GM19328 (cell line): ENCODE data around the gene TWIST2.

Source experiments
- ATAC-seq: cut with Tn5 transposase; IDR thresholded peaks from one replicate; pipeline ENCODE4 v1.9.1; 2021; ENCODE audit warnings: mild to moderate bottlenecking, moderate library complexity; ENCODE audit not compliant: unreplicated experiment

Gene TWIST2

DNA sequence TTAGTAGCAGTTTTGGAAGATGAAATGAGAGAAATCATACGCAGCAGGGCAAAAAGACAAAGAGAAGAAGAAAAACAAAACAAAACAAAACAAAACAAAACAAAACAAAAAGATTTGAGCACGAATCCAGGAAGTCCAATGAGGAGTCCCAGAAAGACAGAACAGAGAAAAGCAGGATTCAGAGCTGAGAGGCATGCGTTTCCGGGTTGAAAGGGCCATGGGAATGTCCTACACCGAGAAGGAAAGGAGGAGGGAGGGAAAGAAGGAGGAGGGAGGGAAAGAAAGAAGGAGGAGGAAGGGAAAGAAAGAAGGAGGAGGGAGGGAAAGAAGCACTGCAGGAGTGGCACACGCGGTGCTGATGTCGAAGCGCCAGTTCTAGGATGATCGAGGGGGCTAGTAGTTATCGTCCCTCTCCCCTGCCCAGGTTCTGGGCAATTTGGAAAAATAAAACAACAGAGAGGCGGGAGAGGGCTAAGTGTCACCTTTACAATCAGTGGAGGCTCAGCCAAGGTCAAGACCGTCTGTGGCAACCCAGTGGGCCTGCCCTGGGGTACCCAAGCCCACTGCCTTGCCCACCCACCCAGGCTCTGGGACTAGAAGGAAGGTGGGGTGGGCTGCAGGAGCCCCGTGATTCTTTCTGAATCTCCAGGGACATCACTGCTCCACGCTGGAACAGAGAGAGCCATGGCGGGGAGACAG lies 68.4 kb downstream of the TWIST2 start:
- ATAC-seq, result no peak

DNA sequence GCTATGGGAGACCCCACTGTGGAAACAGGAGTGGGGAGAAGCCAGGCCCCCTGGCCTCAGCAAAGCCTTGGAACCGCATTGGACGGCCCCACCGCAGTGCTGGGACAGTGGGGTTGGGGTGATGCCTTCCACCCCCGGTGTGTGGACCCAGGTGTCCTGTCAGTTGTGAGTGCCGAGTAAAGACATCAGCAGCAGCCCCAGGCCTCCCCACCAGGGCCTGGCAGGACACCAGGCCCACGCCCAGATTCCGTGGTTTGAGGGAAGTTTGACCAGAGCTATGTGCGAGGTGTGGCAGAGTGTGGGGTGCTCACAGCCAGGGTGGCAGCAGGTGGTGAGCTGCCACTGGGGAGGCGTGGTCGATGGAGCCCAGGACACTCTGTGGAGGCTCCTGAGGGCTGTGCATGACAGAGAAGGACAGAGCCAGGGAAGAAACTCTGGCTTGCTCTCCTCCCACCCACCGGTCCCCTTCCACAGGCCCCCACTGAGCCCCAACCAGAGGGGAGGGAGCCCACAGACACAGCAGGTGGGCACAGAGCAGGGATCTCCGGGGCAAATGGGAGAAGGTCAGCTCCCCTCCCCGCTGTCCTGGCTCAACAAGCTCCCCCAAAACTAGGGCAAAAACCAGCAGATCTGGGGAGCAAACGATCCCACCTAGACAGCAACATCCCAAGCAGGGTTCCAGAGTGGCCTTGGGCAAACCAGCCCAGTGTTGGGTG lies 69.1 kb downstream of the TWIST2 start:
- no peak for ATAC-seq

DNA sequence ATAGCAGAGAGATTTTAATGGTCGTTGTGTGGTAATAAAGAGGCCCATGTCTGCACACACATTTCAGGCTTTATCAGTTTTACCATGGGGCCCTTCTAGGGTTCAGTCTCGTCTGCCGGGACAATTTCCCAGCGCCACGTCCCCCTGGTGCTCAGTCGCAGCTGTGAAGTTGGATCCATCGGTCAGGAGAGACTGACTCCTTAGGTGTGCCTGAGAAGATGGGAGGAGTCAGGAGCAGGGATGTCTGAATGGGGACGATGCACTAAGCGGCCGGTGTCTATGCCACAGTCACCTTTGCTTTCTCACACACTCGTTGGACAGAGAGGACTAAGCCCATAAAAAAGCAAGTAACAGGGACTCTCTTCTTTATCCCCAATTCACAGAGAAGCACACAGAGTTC lies 71.4 kb downstream of the TWIST2 start:
- no peak for ATAC-seq

DNA sequence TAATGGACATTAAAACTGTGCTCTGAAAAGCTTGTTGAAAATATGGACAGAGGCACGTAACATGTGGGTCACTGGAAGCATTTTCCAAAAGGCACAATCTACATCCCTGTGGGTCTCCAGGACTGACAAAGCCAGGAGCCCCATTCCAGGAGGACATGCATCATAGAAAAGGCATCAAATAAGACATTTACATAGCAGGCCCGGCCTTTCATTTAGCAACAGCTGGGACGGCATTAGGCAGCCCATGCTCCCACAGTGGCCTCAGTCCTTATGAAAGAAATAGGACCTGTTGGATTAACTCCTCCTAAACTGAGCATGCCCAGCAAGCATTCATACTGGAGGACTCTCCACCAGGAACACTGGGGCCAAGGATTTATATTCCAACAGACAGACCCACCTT lies 72.2 kb downstream of the TWIST2 start:
- ATAC-seq, result no peak

DNA sequence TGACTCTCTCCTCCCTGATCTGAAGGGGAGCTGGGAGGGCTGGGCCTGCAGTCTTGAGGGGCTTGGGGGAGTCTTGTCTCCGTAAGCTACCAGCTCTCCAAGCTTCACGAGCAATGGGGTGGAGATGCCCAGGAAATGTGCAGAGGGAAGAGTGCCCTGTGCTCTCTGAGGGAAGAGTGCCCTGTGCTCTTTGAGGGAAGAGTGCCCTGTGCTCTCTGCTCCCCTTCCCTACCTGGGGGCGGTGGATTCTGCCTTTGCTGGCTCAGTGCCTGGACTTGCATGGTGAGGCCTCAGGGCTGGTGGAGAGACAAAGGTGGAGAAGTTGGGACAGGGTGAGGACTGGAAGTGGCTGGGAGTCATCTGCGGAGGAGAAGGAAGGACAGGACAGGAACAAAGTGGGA lies 72.7 kb downstream of the TWIST2 start:
- ATAC-seq, result no peak

DNA sequence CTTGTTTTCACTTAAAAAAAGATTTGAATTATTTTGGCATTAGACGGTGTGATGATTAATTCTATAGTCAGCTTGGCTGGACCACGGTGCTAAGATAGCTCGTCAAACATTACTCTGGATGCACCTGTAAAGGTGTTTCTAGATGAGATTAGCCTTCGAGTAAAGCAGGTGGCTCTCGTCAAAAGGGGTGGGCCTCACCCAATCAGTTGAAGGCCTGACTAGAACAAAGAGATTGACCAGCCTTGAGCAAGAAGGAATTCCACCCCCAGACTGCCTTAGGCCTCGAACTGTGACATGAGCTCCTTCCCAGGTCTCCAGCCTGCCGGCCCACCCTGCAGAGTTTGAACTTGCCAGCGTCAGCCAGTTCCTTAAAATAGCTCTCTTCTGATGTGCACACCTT lies 73.4 kb downstream of the TWIST2 start:
- ATAC-seq, result no peak

DNA sequence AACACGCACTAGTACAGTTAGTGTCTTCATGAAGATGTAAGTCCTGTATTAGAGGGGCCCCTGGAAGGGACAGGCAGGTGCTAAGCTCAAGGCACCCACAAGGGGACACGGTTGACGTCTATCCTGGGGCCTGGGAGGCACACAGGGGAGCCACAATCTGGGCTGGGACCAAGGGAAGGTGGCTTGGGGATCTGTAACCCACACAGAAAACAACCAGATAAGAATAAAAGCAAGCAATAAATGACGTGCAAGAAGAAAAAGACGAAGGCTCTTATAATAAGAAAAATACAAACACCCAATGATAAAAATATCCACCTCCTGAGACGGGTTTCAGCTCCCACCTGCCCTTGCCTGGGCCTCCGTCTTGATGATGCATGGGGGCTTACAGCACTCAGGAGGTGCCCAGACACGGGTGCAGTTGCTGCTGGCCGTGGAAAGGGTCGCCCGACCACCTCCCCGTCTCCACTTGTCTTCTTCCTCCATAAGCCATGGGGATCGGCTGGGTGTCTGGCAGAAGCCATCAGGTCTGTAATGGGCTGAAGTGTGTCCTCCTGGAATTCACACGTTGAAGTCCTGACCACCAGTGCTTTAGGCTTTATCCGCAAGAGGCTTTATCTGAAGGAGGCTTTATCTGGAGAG lies 73.9 kb downstream of the TWIST2 start:
- no peak for ATAC-seq

DNA sequence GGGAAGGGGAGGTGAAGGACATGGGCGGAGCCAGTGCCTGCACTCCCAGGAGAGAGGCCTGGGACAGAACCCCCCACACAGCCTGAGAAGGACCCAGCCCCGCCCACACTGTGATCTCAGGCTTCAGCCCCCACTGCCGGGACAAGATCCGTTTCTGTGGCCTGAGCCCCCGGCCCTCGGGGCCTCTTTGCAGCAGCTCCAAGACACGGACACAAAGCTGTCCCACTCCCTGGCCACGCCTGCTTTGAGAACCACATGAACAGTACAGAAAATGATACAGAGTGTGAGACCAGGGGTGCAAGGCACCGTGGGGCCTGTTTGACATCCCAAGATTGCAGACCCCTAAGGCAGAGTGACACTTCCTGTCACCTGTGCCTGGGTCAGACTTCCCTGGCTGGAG lies 74.5 kb downstream of the TWIST2 start:
- no peak for ATAC-seq

DNA sequence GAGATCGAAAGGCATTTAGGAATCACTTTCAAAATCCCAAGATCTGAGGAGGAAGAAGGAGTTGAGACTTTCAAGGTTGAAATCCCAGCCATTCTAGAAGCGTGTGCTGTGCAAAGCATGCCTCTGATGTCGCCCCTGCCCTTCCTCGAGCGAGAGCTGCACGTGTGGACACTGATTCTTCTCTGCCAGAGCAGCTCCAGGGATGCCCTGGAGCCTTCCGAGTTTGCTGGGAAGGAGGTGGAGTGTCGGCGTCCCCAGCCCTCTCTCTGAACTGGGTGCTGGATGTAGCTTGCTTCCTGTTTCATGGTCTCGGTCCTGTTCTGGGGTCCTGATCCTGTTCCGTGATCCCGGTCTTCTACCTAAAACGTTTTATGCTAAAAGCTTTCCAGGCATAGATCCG lies 76.1 kb downstream of the TWIST2 start:
- no peak for ATAC-seq

DNA sequence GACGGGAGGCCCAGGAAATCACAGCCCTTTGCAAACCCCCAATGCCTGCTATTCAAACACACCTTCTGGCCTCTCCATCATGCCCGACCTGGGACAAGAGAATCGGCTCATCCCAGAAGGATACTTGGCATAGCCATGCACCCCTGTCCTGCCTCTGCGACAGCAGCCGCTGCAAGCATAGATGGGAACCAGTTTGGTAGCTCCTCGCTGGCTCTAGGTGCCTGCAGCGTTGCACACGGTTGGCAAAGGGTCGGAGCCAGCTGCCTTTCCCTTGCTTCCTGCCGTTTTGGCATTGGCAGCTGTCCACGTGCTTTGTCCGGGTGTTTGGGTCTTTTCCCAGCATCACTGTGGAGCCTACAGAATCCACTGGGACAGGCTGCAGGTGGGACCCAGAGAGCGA lies 76.9 kb downstream of the TWIST2 start:
- no peak for ATAC-seq

DNA sequence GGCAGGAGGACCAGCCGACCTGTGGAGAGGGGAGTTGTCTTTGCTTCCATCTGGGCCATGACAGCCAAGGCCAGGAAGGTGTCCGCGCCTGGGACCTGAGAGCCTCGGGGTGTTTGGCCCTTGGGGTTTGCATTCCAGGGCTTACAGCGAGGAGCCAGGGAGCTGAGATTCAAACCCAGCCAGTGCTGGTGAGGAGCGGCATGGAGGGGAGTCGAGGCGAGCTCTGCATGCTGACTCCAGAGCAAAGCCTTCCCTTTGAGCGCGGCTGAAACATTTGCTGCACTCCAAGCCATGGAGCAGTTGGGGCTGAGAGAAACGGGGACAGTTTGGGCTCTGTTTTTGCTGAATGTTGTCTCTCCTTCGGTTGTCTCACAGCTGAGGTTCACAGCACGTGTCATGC lies 77.4 kb downstream of the TWIST2 start:
- no peak for ATAC-seq

DNA sequence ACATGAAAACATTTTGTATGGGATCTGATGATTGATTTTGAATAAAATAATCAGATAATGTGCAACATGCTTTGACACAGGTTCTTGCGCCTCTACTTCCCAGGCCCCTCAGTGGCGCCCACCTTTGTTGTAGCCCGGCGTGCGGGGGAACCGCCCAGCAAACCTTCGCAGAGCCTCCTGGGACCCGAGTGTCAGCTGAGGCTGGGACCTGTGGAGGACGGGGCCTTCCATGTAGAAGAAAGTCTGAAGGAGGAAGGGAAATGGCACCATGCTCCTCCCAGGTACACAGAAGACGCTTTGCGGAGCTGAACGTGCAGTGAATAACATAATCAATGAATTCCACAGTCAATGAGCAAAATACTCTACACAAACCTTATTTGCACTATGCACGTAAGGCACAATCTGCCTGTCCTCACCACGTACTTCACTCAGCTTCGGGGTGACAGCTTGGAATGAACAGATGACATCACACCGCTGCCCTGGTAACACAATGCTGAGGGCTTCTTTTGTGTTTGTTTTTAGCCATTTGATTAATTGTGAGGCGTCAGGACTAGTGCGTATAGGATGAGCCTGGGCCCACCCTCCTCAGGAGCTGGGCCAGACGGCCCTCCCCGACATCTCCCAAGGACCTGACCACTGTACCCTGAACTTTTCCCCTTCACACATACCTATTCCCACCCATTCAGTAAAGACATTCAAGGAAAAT lies 78.1 kb downstream of the TWIST2 start:
- ATAC-seq, result no peak

DNA sequence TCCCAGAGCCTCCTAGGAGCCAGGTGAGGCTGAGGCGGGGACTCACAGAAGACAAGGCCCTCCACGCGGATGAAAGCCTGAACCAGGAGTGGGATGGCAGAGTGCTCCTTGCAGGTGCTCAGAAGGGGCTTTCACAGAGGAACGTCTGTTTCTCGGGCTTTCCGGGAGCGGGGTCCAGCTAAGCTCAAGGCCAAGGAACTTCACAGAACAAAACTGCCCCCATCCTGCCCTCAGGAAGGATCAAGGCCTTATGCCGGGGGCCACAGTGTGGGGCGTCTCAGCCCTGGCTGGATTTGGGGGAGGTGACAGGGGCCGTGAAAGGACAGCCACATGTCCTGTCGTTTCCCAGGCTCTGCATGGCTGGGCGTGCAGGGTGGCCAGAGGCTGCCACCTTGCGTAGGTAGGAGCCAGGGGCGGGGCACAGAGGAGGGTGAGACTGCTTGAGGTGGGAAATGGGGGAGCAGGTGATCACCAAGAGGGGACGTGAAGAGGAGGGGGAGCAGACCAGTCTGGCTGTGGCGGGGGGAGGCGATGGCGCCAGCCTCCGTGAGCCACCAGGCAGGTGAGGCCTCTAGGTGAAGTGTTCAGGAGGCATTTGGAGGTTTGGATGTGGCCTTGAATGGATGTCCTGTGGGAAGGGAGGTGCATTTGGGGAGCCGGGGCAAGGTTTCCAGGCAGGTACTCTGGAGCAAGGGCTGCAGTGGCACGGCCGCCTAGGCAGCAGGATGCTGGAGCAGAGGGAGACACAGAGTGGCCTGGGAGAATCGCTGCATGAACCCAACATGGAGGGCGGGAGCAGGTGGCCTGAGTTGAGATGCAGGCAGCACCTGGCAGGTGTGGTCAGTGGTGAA lies 79.1 kb downstream of the TWIST2 start:
- no peak for ATAC-seq

DNA sequence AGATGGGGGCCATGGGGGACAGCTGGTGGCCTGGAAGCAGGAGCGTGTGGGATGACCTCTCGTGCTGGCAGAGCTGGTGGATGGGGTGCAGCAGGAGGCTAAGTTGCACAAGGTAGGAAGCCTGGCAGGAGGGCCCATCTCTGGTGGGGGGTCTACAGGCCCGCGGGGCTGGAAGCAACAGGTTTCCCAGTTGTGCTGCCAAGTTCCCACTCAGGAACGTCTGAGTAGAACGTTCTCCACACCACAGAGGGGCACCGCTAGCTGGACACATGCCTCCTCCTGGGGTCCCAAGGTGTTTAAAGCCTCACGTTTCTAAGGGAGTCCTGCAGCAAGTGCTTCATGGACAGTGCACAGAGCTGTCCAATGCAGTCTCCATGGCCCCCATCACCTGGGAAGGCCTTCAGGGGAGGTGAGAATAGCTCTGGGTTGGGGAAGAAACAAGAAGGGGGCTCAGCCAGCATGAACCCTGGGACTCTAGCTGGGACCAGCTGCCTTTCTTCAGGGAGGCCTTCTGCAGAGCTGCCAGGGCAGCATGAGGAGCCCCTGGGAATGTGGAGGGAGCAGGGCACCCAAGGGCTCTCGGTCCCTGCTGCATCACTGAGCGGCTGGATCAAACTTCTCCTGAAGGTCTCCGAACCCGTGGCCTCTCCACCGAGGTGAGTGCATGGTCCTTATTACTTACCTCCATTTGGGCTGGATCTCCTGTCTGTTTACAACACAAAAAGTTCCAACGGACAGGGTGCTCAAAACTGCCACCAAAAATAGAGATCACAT lies 80.0 kb downstream of the TWIST2 start:
- no peak for ATAC-seq

DNA sequence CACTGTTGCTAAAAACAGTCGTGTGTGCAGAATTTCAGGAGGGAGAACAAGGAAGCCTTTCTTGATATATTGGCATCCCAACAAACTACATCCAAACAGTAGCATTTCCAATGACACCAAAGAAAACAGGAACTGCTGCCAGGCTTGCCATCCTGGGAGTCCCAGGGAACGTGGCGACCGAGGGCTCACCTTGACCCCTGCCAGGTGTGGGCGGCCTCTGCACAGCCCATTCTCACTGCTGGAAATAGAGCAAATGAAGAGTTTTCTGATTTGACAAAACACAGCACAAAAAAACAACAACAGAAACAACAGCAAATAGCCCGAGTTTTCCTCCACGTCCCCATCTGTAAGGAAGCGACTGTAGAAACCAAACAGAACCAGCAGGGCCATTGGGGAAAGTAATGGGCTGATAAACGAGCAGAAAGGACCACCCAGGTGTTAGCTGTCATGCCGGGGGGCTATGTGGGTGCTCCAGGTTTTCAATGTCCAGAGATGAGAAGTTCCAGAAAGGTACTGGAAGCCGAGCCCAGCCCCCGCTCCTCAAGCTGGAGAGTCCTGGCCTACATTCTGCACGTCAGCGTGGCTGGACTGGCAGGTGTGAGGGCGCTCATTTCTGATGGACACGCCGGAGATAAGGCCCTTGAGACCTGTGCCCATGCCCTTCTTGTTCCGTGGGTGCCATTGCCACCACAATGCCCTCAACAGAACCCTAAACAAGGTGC lies 80.8 kb downstream of the TWIST2 start:
- no peak for ATAC-seq

DNA sequence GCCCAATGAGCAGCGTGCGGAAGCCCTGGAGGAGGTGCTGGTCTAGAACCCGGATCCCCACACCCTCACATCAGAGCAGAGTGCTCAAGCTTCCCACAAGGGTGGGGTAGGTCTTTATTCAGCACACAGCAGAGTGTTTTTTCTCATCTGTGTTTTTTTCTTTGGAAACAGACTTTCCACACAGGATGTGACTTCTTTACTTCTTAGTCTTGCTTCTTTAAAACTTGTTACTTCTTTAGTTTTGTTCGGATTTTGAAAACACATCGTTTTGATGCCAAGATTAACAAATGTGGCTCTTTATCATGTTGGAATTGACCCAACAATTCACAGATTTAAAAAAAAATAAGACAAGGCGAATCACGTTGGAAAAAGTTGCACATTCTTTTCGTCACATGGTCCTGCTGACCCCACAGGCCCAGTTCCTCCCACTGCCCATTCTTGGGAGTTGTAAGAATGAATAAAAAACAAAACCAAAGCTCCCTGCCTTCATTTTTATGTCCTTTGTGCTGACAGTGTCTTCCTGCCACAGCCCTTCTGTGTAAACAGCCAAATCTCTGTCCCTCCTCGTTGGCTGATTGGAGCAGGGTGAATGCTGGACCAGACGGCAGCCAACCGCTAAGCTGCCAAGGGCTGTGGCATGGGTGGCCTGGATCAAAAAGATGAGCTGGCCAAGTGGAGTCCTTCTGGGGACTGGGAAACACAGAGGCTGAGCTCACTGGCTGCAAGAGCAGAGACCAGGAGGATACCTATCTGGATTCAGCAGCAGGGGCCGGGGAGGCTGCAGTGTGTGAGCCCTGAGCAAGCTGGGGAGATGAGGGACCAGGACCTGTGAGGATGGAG lies 81.6 kb downstream of the TWIST2 start:
- no peak for ATAC-seq

DNA sequence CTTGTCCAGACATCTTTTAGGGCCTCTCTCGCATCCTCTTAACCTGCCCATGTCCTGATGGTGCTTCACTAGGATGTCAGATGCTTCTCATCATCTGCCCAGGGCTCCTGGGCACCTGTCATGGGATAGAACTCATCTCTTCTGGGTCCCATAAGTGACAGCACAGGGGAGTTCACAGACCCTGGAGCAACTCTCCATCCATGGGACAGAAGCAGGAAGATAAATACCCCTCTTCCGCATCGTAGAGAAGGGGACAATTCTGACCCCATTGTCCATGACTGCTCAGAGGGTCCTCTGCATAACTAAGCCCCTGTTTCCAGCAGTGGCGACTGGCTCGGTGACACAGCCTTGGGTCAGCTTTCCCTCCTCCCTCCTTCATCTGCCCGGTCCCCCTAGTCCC lies 82.3 kb downstream of the TWIST2 start:
- no peak for ATAC-seq
